ENCODE results near the gene CMTM4. TPM values are rescaled to one million over a fixed set of nuclear protein-coding genes. Genes with fewer than 3 reads are reported as not detected.

Gene CMTM4
- total and polyA plus RNA-seq, 7 donors = 6.1 to 65.1 (median 12.5) TPM

GRCh38 chr16:66605979-66606751, 90.4 kb downstream of the CMTM4 start:
- Histone ChIP-seq H3K27me3 (peaks cover 0 to 32% (median 13%) of the 10 kb centered on the region in 3 donors), H3K9me3 (no peaks in the 10 kb centered on the region), H3K4me3 (peak overlapping the region in 2 of 4 donors; percentile 68 to 86), H3K36me3 (peaks cover 0 to 21% (median 0%) of the 10 kb centered on the region in 4 donors), H3K4me1 (peaks cover 0 to 35% (median 32%) of the 10 kb centered on the region in 4 donors), H3K27ac (peak overlapping the region; percentile 62 to 88 (median 82))
- TF ChIP-seq CTCF (IDR thresholded peaks at IDR 0.05) (no peak), EP300 (IDR thresholded peaks at IDR 0.05) (no peak), POLR2A (IDR thresholded peaks at IDR 0.05) (no peak), POLR2AphosphoS5 (IDR thresholded peaks at IDR 0.05) (no peak)
- DNase-seq = no peak
- 58 to 69% methylated on average over 10 of the region's 10 CpGs for WGBS, 2 donors
- intact Hi-C loops (cut with DNase I) = loop anchor here (2.0 to 5.0 kb wide), 3 partner anchors 54 to 199 kb away; partner anchors contain the start of genes CKLF, DYNC1LI2 and TK2

- intact Hi-C loops (cut with DNase I) = loop anchor here (2.0 to 5.0 kb wide), 3 partner anchors 53 to 199 kb away; partner anchors contain the start of genes CKLF, DYNC1LI2 and TK2
- Histone ChIP-seq H3K27me3 (peaks cover 0 to 32% (median 13%) of the 10 kb centered on the region in 3 donors), H3K4me3 (peak overlapping the region; percentile 45 to 86 (median 58)), H3K27ac (peak overlapping the region; percentile 62 to 88 (median 82)), H3K9me3 (no peaks in the 10 kb centered on the region), H3K36me3 (peaks cover 0 to 13% (median 0%) of the 10 kb centered on the region in 4 donors), H3K4me1 (peaks cover 0 to 35% (median 32%) of the 10 kb centered on the region in 4 donors)
- 5 to 7% methylated on average over 61 of the region's 61 CpGs for WGBS, 2 donors
- TF ChIP-seq CTCF (IDR thresholded peaks at IDR 0.05) = no peak
- DNase-seq = peak; percentile 83
These were observed 91.2 kb downstream of the CMTM4 start for GRCh38 chr16:66605177-66605978.

DNA sequence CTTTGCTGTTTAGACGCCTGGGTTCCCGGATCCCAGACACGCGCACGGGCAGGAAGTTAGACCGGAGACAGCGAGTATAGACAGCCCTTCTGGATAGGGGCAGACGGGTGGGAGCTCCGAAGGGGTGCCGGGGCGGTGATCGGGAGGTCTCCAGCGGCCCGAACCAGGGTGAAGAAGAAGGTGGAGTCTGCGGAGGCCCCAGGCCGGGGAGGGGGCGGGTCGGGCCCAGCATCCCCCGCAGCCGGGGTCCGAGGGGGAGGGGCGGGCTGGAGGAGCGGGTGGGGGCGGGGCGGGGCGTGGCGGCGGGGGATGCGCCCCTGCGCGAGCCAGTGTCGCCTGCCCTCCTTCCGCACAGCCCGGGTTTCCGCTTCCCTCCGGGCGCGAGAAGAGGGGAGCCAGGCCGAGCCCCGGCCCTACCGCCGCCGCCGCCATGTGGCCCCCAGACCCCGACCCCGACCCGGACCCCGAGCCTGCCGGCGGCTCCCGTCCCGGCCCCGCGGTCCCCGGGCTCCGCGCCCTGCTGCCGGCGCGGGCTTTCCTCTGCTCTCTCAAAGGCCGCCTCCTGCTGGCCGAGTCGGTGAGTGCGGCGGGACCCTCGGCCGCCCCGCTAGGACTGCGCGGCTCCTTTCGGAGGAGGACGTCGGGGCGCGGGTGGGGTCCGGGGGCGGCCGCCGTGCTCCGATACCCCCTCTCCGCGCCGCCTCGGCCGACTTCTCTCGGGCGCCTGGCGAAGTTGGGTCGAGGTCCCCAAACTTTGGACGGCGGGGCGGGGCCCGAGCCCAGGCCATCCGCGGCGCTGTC, 92.0 kb downstream of the CMTM4 start, which contains the start of gene CMTM3:
Gene CMTM3 (plus strand): TSS at position 329 of the 801 bp plus-strand sequence. CDS start 102 bp downstream, at position 431.
- peak within 1 kb of the TSS; percentile 62 to 88 (median 82) for H3K27ac ChIP-seq
- 1 to 3% methylated on average over 95 to 96 of the region's 96 CpGs for WGBS, 2 donors
- H3K36me3 ChIP-seq = peaks cover 0 to 5% (median 0%) of the 10 kb centered on the region in 4 donors
- no peak for TF ChIP-seq EP300 (IDR thresholded peaks at IDR 0.05)
- peak in 1 of 4 donors; percentile 23 for TF ChIP-seq POLR2AphosphoS5 (IDR thresholded peaks at IDR 0.05)
- peak in 3 of 4 experiments; percentile 41 to 73 (median 54) for TF ChIP-seq CTCF (IDR thresholded peaks at IDR 0.05)
- intact Hi-C loops (cut with DNase I) = loop anchor here (2.0 to 5.0 kb wide), 3 partner anchors 52 to 198 kb away; partner anchors contain the start of genes CKLF, DYNC1LI2 and TK2
- peaks cover 0 to 32% (median 13%) of the 10 kb centered on the region in 3 donors for H3K27me3 ChIP-seq
- H3K4me1 ChIP-seq = peaks cover 0 to 35% (median 32%) of the 10 kb centered on the region in 4 donors
- DNase-seq = peak; percentile 80
- H3K9me3 ChIP-seq = no peaks in the 10 kb centered on the region
- H3K4me3 ChIP-seq = peak within 1 kb of the TSS; percentile 45 to 86 (median 58)

All from sigmoid colon (tissue), 7 donors.